Measurements from ENCODE around the gene ACTR1B. TPM values are rescaled to one million over a fixed set of nuclear protein-coding genes. Genes with fewer than 3 reads are reported as not detected.

ACTR1B gene
- total RNA-seq, 1 donor from 2014 or later, result 35.6 TPM

GRCh38 chr2:97704989-97705388 lies 41.1 kb upstream of the ACTR1B start:
- FAIRE-seq (no peak), DNase-seq (ENCODE audit: low read depth) (no peak)
- Histone ChIP-seq H4K20me1 (ENCODE audit: insufficient read depth, low read length) (no peaks in the 10 kb centered on the region), H3K79me2 (ENCODE audit: insufficient read depth, low read length) (no peaks in the 10 kb centered on the region), H3K9me3 (ENCODE audit: insufficient read depth, low read depth, low read length) (no peaks in the 10 kb centered on the region), H3K4me1 (ENCODE audit: insufficient read depth, low read length) (no peaks in the 10 kb centered on the region), H3K4me3 (ENCODE audit: insufficient read depth, low read depth, low read length) (no peak overlapping the region), H3K27ac (ENCODE audit: low read depth, low read length) (no peak overlapping the region), H3K36me3 (ENCODE audit: insufficient read depth, low read length) (no peaks in the 10 kb centered on the region), H3K27me3 (ENCODE audit: insufficient read depth, low read length) (no peaks in the 10 kb centered on the region), H2AFZ (ENCODE audit: low read depth, low read length) (no peak overlapping the region), H3K4me2 (ENCODE audit: low read length) (no peak overlapping the region), H3K9ac (ENCODE audit: low read length) (no peak overlapping the region)
- Mint-ChIP-seq H3K4me1 (ENCODE audit: low read depth, unreplicated experiment) (peaks cover under 1% of the 10 kb centered on the region), H3K4me3 (ENCODE audit: unreplicated experiment) (no peak overlapping the region), H3K27ac (ENCODE audit: unreplicated experiment) (no peak overlapping the region), H3K36me3 (ENCODE audit: low read depth, unreplicated experiment) (no peaks in the 10 kb centered on the region), H3K27me3 (ENCODE audit: low read depth, unreplicated experiment) (peaks cover 9% of the 10 kb centered on the region), H3K9me3 (ENCODE audit: unreplicated experiment) (no peaks in the 10 kb centered on the region)
- no peak for TF ChIP-seq EZH2 (IDR thresholded peaks at IDR 0.05; ENCODE audit: insufficient read depth, low read length)
- no peak for TF ChIP-seq CTCF (IDR thresholded peaks at IDR 0.05; ENCODE audit: insufficient read depth, low read depth, low read length)

- Histone ChIP-seq H3K27me3 (ENCODE audit: insufficient read depth, low read length) (no peaks in the 10 kb centered on the region), H3K36me3 (ENCODE audit: insufficient read depth, low read length) (no peaks in the 10 kb centered on the region), H3K4me3 (ENCODE audit: insufficient read depth, low read depth, low read length) (no peak overlapping the region), H2AFZ (ENCODE audit: low read depth, low read length) (no peak overlapping the region), H3K79me2 (ENCODE audit: insufficient read depth, low read length) (no peaks in the 10 kb centered on the region), H3K27ac (ENCODE audit: low read depth, low read length) (no peak overlapping the region), H4K20me1 (ENCODE audit: insufficient read depth, low read length) (no peaks in the 10 kb centered on the region), H3K9ac (ENCODE audit: low read length) (no peak overlapping the region), H3K4me1 (ENCODE audit: insufficient read depth, low read length) (no peaks in the 10 kb centered on the region), H3K4me2 (ENCODE audit: low read length) (no peak overlapping the region), H3K9me3 (ENCODE audit: insufficient read depth, low read depth, low read length) (no peaks in the 10 kb centered on the region)
- FAIRE-seq (no peak), DNase-seq (ENCODE audit: low read depth) (no peak)
- no peak for TF ChIP-seq EZH2 (IDR thresholded peaks at IDR 0.05; ENCODE audit: insufficient read depth, low read length)
- TF ChIP-seq CTCF (IDR thresholded peaks at IDR 0.05; ENCODE audit: insufficient read depth, low read depth, low read length), result no peak
- H3K4me3 Mint-ChIP-seq (ENCODE audit: unreplicated experiment), result no peak overlapping the region
- peaks cover 2% of the 10 kb centered on the region for H3K4me1 Mint-ChIP-seq (ENCODE audit: low read depth, unreplicated experiment)
- no peak overlapping the region for H3K27ac Mint-ChIP-seq (ENCODE audit: unreplicated experiment)
- no peaks in the 10 kb centered on the region for H3K9me3 Mint-ChIP-seq (ENCODE audit: unreplicated experiment)
- peaks cover 7% of the 10 kb centered on the region for H3K27me3 Mint-ChIP-seq (ENCODE audit: low read depth, unreplicated experiment)
- no peaks in the 10 kb centered on the region for H3K36me3 Mint-ChIP-seq (ENCODE audit: low read depth, unreplicated experiment)
Observed at GRCh38 chr2:97703741-97704140, 39.9 kb upstream of the ACTR1B start.

GRCh38 chr2:97702731-97703470 lies 39.1 kb upstream of the ACTR1B start:
- TF ChIP-seq EZH2 (IDR thresholded peaks at IDR 0.05; ENCODE audit: insufficient read depth, low read length), result no peak
- TF ChIP-seq CTCF (IDR thresholded peaks at IDR 0.05; ENCODE audit: insufficient read depth, low read depth, low read length), result no peak
- H3K9me3 Mint-ChIP-seq (ENCODE audit: unreplicated experiment), result no peaks in the 10 kb centered on the region
- Histone ChIP-seq H3K79me2 (ENCODE audit: insufficient read depth, low read length) (no peaks in the 10 kb centered on the region), H3K9me3 (ENCODE audit: insufficient read depth, low read depth, low read length) (no peaks in the 10 kb centered on the region), H3K4me1 (ENCODE audit: insufficient read depth, low read length) (no peaks in the 10 kb centered on the region), H4K20me1 (ENCODE audit: insufficient read depth, low read length) (no peaks in the 10 kb centered on the region), H3K27me3 (ENCODE audit: insufficient read depth, low read length) (no peaks in the 10 kb centered on the region), H2AFZ (ENCODE audit: low read depth, low read length) (no peak overlapping the region), H3K9ac (ENCODE audit: low read length) (no peak overlapping the region), H3K27ac (ENCODE audit: low read depth, low read length) (no peak overlapping the region), H3K4me3 (ENCODE audit: insufficient read depth, low read depth, low read length) (no peak overlapping the region), H3K36me3 (ENCODE audit: insufficient read depth, low read length) (no peaks in the 10 kb centered on the region), H3K4me2 (ENCODE audit: low read length) (no peak overlapping the region)
- no peaks in the 10 kb centered on the region for H3K36me3 Mint-ChIP-seq (ENCODE audit: low read depth, unreplicated experiment)
- peaks cover 2% of the 10 kb centered on the region for H3K4me1 Mint-ChIP-seq (ENCODE audit: low read depth, unreplicated experiment)
- no peak for DNase-seq (ENCODE audit: low read depth)
- H3K27me3 Mint-ChIP-seq (ENCODE audit: low read depth, unreplicated experiment), result peaks cover 2% of the 10 kb centered on the region
- no peak for FAIRE-seq
- H3K27ac Mint-ChIP-seq (ENCODE audit: unreplicated experiment), result no peak overlapping the region
- no peak overlapping the region for H3K4me3 Mint-ChIP-seq (ENCODE audit: unreplicated experiment)

Measured in astrocyte (in vitro differentiated cells and primary cell).